ENCODE data around the gene CPVL. TPM values are rescaled to one million over a fixed set of nuclear protein-coding genes. Genes with fewer than 3 reads are reported as not detected.

CPVL gene
- total and polyA plus RNA-seq, 8 donors, result 6.8 to 40.8 (median 11.2) TPM

- no peak for ATAC-seq
- Histone ChIP-seq H3K9me3 (no peaks in the 10 kb centered on the region), H3K36me3 (no peaks in the 10 kb centered on the region), H3K4me3 (no peak overlapping the region), H3K27me3 (no peaks in the 10 kb centered on the region), H3K4me1 (peaks cover 6 to 24% of the 10 kb centered on the region in 2 donors), H3K27ac (no peak overlapping the region)
- intact Hi-C loops (cut with DNase I), result loop anchor here (10.0 kb wide), 2 partner anchors 152 to 182 kb away; partner anchors contain the start of gene TRIL (in 1 of the 2)
- TF ChIP-seq CTCF (IDR thresholded peaks at IDR 0.05), result peak in 1 of 2 donors; percentile 5
- no peak for DNase-seq
These were observed 39.7 kb downstream of the CPVL start for GRCh38 chr7:29106669-29106988.

DNA sequence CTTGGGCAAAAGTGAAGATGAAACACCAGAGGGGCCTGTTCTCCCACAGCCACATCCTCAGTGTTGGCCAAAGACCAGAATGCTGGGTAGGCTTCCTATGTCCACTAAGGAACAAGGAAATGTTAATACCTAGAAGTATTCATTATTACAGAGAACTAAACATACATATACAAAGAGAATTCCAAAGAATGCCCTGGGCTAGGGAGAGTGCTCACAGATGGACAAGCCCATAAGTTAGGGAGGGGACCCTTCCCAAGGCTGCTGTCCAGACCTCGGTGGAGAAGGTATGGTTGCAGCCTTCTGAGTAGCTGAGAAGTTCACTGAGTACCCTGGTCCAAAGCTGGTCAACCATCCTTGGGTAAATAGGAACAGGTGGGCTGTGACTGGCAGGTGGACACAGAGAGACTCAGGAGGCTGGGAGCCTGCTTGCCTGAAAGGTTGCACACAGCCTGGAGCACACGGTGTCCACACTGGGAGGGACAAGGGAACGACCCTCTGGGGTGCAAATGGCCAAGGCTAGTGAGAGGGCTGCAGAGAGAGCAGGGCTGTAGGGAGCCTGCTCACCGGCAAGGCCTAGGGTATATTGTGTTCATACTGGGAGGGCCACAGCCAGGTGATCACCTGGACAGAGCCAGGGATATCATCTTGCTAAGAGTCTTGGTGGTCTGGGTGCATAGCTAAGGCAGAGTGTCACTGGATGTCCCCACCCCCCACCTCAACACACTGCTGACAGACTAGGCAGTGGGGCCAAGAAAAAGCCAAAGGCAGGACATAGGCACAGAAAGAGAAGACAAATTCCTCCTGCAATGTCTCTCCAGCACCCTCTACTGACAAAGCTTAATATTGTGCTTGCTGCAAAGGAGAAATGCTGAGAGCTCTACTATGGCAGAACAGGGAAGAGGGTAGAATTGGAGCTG lies 40.3 kb downstream of the CPVL start:
- intact Hi-C loops (cut with DNase I), result loop anchor here (10.0 kb wide), 2 partner anchors 151 to 181 kb away; partner anchors contain the start of gene TRIL (in 1 of the 2)
- H3K27ac ChIP-seq, result no peak overlapping the region
- ATAC-seq (peak; percentile 92), DNase-seq (peak in 2 of 4 donors; percentile 73 to 86)
- H3K36me3 ChIP-seq, result no peaks in the 10 kb centered on the region
- no peaks in the 10 kb centered on the region for H3K9me3 ChIP-seq
- no peak overlapping the region for H3K4me3 ChIP-seq
- peaks cover 6 to 24% of the 10 kb centered on the region in 2 donors for H3K4me1 ChIP-seq
- peak; percentile 65 to 82 for TF ChIP-seq CTCF (IDR thresholded peaks at IDR 0.05)
- H3K27me3 ChIP-seq, result no peaks in the 10 kb centered on the region

DNA sequence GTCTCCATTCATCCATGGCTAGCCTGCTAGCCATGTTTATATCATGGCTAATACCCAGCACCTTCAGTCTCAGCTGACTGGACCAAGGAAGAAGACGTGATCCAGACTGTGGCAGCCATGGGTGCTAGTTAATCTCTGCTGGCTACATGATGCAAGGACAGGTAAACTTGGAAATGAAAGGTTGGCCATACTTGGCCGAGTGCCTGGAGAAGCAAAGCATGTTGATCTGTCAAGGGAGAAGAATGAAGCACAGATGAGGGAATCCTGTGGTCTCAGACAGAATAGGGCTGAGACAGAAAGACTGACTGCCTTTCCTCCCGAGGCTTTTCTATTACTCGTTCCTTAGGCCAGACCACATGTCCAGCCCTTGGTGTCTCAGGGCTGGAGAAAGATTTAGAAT lies 41.1 kb downstream of the CPVL start:
- H3K27ac ChIP-seq, result no peak overlapping the region
- TF ChIP-seq CTCF (IDR thresholded peaks at IDR 0.05), result no peak
- DNase-seq, result no peak
- no peaks in the 10 kb centered on the region for H3K9me3 ChIP-seq
- H3K27me3 ChIP-seq, result no peaks in the 10 kb centered on the region
- peaks cover 8 to 26% of the 10 kb centered on the region in 2 donors for H3K4me1 ChIP-seq
- no peak for ATAC-seq
- intact Hi-C loops (cut with DNase I), result loop anchor here (10.0 kb wide), 2 partner anchors 150 to 180 kb away; partner anchors contain the start of gene TRIL (in 1 of the 2)
- H3K36me3 ChIP-seq, result no peaks in the 10 kb centered on the region
- no peak overlapping the region for H3K4me3 ChIP-seq

DNA sequence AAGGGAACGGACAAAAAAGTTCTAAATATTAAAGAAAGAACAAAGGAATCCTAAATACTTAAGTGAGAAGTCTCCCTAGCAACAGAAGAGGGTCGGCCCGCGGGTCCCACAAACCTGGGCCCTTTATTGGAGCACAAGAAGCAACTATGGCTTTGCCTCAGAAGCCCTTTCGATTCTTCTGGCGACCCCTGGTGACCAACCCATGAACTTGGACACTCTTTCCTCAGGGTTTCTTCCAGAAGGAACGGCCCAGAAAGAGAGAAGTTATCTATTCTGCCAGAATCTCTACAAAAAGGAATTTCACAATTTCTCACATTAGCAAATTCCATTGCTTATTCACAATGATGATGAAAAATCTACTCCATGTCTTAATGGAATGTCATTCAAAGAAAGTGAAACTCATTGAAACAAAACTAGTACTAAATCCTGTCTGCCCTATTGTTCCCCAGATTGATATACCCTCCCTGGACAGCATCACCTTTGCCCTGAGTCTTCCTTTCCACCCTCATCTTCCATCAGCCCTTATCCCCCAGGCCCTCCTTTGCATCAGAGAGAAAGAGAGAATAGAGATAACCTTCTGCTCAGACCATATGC lies 43.7 kb downstream of the CPVL start:
- H3K9me3 ChIP-seq, result no peaks in the 10 kb centered on the region
- peak; percentile 63 for ATAC-seq
- intact Hi-C loops (cut with DNase I), result loop anchor here (5.0 to 10.0 kb wide), 3 partner anchors 148 to 178 kb away; partner anchors contain the start of gene TRIL (in 1 of the 2)
- TF ChIP-seq CTCF (IDR thresholded peaks at IDR 0.05), result peak; percentile 61 to 63
- no peaks in the 10 kb centered on the region for H3K27me3 ChIP-seq
- H3K36me3 ChIP-seq, result no peaks in the 10 kb centered on the region
- peaks cover 14 to 19% of the 10 kb centered on the region in 2 donors for H3K4me1 ChIP-seq
- no peak overlapping the region for H3K4me3 ChIP-seq
- H3K27ac ChIP-seq, result no peak overlapping the region
- DNase-seq, result peak in 3 of 4 donors; percentile 62 to 85 (median 76)

GRCh38 chr7:29100924-29101323 lies 45.4 kb downstream of the CPVL start:
- Histone ChIP-seq H3K4me3 (no peak overlapping the region), H3K36me3 (no peaks in the 10 kb centered on the region), H3K27ac (no peak overlapping the region), H3K9me3 (no peaks in the 10 kb centered on the region), H3K27me3 (no peaks in the 10 kb centered on the region), H3K4me1 (peaks cover 14 to 19% of the 10 kb centered on the region in 2 donors)
- no peak for DNase-seq
- ATAC-seq, result no peak
- no peak for TF ChIP-seq CTCF (IDR thresholded peaks at IDR 0.05)
- intact Hi-C loops (cut with DNase I), result loop anchor here (5.0 to 10.0 kb wide), 3 partner anchors 146 to 176 kb away; partner anchors contain the start of gene TRIL (in 1 of the 2)

Measured in left lung (tissue), 10 donors.